Right atrium auricular region (tissue), 2 donors: Measurements from ENCODE around the gene FAM117B. TPM values are rescaled to one million over a fixed set of nuclear protein-coding genes. Genes with fewer than 3 reads are reported as not detected.

ENCODE experiments used
- DNase-seq: peaks from one replicate; pipeline ENCODE4 v3.0.0-alpha.2; 2019; ENCODE audit warnings: low spot score
- H3K27ac ChIP-seq, 2 donors: fragments of 200-600 bp; sonication (generic); 1 replicate in 1 of 2; 2 replicates in 1 of 2; pipeline ENCODE4 v1.5.1; 2016 to 2019
- H3K27me3 ChIP-seq, 2 donors: fragments of 200-600 bp; sonication (generic); one replicate each; pipeline versions ENCODE4 v1.5.1 to v1.6.0; 2017 to 2019
- H3K36me3 ChIP-seq: fragments of 200-600 bp; sonication (generic); one replicate; pipeline ENCODE4 v1.5.1; 2016
- H3K4me1 ChIP-seq, 2 donors: fragments of 200-600 bp; sonication (generic); one replicate each; pipeline versions ENCODE4 v1.5.1 to v1.6.0; 2017 to 2019
- H3K4me3 ChIP-seq, 2 donors: fragments of 200-600 bp; sonication (generic); 1 replicate in 1 of 2; 2 replicates in 1 of 2; pipeline ENCODE4 v1.5.1; 2017 to 2019; ENCODE audit warnings: mild to moderate bottlenecking in 1 of 2, moderate library complexity in 1 of 2
- H3K9me3 ChIP-seq, 2 donors: fragments of 200-600 bp; sonication (generic); one replicate each; pipeline ENCODE4 v1.5.1; 2019
- total RNA-seq, 2 donors: library from RNA; depleted of rRNA; stranded (reverse); fragments of >200 nt; gene quantifications; one replicate each; pipeline ENCODE4 v1.1.0, GENCODE V29; 2016
- TF ChIP-seq, protein P1 (sequence below), 2 donors: fragments of 200-600 bp; sonication (generic); IDR thresholded peaks; one replicate each; pipeline ENCODE4 v1.5.1; 2019; ENCODE audit warnings: antibody characterized with exemption in 2 of 2

The FAM117B gene
- total RNA-seq, 2 donors from 2014 or later: 3.3 to 5.2 TPM

DNA sequence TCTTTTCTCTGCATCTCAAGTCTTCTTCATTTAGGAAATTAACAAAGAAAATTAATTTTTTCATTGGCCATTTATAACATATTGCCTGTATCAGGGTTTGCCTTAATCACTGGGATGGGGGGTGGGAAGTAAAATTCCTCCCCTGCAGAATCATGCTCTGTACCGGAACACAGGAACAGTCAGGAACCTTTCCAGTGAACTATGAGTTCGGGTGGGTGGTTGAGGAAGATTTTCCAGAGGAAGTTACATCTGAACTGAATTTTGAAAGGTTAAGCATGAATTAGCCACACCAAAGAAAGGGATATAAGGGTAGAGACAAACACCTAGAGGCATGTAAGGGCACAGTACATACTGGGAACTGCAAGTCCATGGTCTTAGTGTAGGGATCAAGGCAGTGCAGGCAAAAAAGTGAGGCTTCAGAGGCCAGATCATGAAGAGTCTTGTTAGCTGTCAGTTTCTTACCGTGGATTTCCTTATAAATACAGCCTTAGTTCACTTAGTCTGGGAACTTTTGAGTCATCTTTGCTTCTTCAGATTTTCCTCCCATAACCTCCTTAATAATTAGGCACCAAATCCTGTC, 55.6 kb downstream of the FAM117B start:
- Histone ChIP-seq H3K36me3 (no peaks in the 10 kb centered on the region), H3K4me1 (no peaks in the 10 kb centered on the region), H3K27ac (no peak overlapping the region), H3K27me3 (no peaks in the 10 kb centered on the region), H3K4me3 (no peak overlapping the region), H3K9me3 (no peaks in the 10 kb centered on the region)
- DNase-seq: no peak
- TF ChIP-seq, protein P1, sequence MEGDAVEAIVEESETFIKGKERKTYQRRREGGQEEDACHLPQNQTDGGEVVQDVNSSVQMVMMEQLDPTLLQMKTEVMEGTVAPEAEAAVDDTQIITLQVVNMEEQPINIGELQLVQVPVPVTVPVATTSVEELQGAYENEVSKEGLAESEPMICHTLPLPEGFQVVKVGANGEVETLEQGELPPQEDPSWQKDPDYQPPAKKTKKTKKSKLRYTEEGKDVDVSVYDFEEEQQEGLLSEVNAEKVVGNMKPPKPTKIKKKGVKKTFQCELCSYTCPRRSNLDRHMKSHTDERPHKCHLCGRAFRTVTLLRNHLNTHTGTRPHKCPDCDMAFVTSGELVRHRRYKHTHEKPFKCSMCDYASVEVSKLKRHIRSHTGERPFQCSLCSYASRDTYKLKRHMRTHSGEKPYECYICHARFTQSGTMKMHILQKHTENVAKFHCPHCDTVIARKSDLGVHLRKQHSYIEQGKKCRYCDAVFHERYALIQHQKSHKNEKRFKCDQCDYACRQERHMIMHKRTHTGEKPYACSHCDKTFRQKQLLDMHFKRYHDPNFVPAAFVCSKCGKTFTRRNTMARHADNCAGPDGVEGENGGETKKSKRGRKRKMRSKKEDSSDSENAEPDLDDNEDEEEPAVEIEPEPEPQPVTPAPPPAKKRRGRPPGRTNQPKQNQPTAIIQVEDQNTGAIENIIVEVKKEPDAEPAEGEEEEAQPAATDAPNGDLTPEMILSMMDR (IDR thresholded peaks at IDR 0.05): no peak

DNA sequence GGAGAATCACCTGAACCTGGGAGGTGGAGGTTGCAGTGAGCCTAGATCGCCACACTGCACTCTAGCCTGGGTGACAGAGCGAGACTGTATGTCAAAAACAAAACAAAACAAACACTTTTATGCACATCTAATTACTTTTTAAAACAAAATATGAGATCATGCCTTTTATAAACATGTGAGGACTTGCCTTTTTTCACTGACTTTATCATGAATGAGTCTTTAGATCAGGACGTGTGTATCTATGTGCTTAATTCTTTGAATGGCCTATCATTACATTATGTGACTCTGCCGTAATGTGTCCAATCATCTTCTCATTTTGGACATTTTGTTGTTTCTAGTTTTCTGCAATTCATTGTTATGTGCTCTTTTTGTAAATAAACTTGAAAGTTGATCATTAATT, 58.7 kb downstream of the FAM117B start:
- TF ChIP-seq, protein P1 (IDR thresholded peaks at IDR 0.05): no peak
- H3K27me3 ChIP-seq: no peaks in the 10 kb centered on the region
- H3K4me1 ChIP-seq: no peaks in the 10 kb centered on the region
- no peaks in the 10 kb centered on the region for H3K9me3 ChIP-seq
- no peak overlapping the region for H3K4me3 ChIP-seq
- H3K27ac ChIP-seq: no peak overlapping the region
- DNase-seq: no peak
- H3K36me3 ChIP-seq: no peaks in the 10 kb centered on the region

DNA sequence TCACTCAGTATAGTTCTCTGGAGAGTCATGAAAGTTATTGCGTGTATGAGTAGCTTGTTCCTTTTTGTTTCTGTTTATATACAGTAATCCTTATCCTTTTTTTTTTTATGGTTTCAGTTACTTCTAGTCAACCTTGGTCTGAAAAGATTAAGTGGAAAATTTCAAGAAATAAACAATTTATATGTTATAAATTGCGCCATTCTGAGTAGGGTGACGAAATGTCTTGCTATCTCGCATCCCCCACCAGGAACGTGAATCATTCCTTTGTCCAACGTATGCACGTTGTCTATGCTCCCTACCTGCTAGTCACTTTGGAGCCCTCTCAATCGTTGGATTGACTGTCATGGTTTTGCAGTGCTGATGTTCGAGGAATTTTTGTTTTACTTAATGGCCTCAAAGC, 60.4 kb downstream of the FAM117B start:
- Histone ChIP-seq H3K4me3 (no peak overlapping the region), H3K27me3 (no peaks in the 10 kb centered on the region), H3K4me1 (no peaks in the 10 kb centered on the region), H3K9me3 (no peaks in the 10 kb centered on the region), H3K36me3 (no peaks in the 10 kb centered on the region), H3K27ac (no peak overlapping the region)
- no peak for DNase-seq
- TF ChIP-seq, protein P1 (IDR thresholded peaks at IDR 0.05): no peak

DNA sequence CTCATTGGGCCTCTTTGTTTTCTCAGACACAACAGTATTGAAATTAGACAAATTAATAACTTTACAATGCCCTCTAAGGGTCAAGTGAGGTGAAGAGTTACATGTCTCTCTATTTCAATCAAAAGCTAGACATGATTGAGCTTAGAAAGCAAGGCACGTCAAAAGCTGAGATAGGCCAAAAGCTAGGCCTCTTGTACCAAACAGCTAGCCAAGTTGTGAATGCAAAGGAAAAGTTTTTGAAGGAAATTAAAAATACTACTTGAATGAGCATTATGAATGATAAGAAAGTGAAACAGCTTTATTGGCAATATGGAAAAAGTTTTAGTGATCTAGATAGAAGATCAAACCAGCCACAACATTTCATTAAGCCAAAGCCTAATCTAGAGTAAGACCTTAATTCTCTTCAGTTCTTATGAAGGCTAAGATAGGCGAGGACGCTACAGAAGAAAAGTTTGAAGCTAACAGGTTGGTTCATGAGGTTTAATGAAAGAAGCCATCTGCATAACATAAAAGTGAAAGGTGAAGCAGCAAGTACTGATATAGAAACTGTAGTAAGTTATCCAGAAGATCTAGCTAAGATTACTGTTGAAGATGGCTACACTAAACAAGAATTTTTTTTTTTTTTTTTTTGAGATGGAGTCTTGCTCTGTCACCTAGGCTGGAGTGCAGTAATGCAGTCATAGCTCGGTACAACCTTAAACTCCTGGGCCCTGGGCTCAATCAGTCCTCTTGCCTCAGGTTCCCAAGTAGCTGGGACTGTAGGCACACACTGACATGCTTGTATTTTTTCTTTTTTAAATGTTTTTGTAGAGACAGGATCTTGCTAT, 65.5 kb downstream of the FAM117B start:
- TF ChIP-seq, protein P1 (IDR thresholded peaks at IDR 0.05): no peak
- H3K4me1 ChIP-seq: no peaks in the 10 kb centered on the region
- no peak overlapping the region for H3K27ac ChIP-seq
- DNase-seq: no peak
- H3K4me3 ChIP-seq: no peak overlapping the region
- H3K9me3 ChIP-seq: no peaks in the 10 kb centered on the region
- H3K27me3 ChIP-seq: no peaks in the 10 kb centered on the region
- no peaks in the 10 kb centered on the region for H3K36me3 ChIP-seq

DNA sequence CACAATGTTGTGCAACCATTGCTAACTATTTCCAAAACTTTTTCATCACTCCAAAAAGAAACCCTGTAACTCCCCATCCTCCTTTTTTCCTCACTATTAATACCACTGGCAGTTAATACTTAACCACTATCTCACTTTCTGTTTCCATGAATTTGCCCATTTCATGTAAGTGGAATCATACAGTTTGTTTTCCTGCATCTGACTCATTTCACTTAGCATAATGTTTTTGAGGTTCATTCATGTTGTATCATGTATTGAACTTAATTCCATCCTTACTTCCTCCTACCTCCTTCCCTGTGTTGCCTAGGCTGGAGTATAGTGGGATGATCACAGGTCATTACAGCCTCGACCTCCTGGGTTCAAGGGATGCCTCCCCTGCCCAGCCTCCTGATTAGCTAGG, 68.3 kb downstream of the FAM117B start:
- no peaks in the 10 kb centered on the region for H3K4me1 ChIP-seq
- no peak overlapping the region for H3K4me3 ChIP-seq
- DNase-seq: no peak
- H3K27me3 ChIP-seq: no peaks in the 10 kb centered on the region
- no peaks in the 10 kb centered on the region for H3K9me3 ChIP-seq
- TF ChIP-seq, protein P1 (IDR thresholded peaks at IDR 0.05): no peak
- H3K36me3 ChIP-seq: no peaks in the 10 kb centered on the region
- H3K27ac ChIP-seq: no peak overlapping the region
